ENCODE results near the gene TAC1.
"Not testable (repeated sequence)": the region's sequence is repeated elsewhere in the genome, so short reads cannot be mapped to it uniquely, and the experiment has no call there.

Gene TAC1

GRCh38 chr7:97748482-97748881 is 16.6 kb downstream of the TAC1 start:
- H3K36me3 ChIP-seq (ENCODE audit: control insufficient read depth, insufficient read depth, low read length): no peaks in the 10 kb centered on the region
- H3K27ac ChIP-seq (ENCODE audit: low read depth, low read length): no peak overlapping the region
- H3K9me3 ChIP-seq (ENCODE audit: control insufficient read depth, insufficient read depth, low read depth, low read length): no peaks in the 10 kb centered on the region
- H3K4me3 ChIP-seq (ENCODE audit: low read depth, low read length): no peak overlapping the region
- no peaks in the 10 kb centered on the region for H3K27me3 ChIP-seq (ENCODE audit: control insufficient read depth, insufficient read depth, low read length)
- H3K4me1 ChIP-seq (ENCODE audit: control insufficient read depth, insufficient read depth, low read length): no peaks in the 10 kb centered on the region
- H3K9ac ChIP-seq (ENCODE audit: low read length): no peak overlapping the region

GRCh38 chr7:97751566-97751965 is 19.7 kb downstream of the TAC1 start:
- Histone ChIP-seq H3K36me3 (ENCODE audit: control insufficient read depth, insufficient read depth, low read length) (no peaks in the 10 kb centered on the region), H3K9ac (ENCODE audit: low read length) (no peak overlapping the region), H3K9me3 (ENCODE audit: control insufficient read depth, insufficient read depth, low read depth, low read length) (no peaks in the 10 kb centered on the region), H3K27me3 (ENCODE audit: control insufficient read depth, insufficient read depth, low read length) (no peaks in the 10 kb centered on the region), H3K4me3 (ENCODE audit: low read depth, low read length) (no peak overlapping the region), H3K4me1 (ENCODE audit: control insufficient read depth, insufficient read depth, low read length) (no peaks in the 10 kb centered on the region), H3K27ac (ENCODE audit: low read depth, low read length) (no peak overlapping the region)

GRCh38 chr7:97752215-97752614 is 20.3 kb downstream of the TAC1 start:
- no peaks in the 10 kb centered on the region for H3K9me3 ChIP-seq (ENCODE audit: control insufficient read depth, insufficient read depth, low read depth, low read length)
- H3K27ac ChIP-seq (ENCODE audit: low read depth, low read length): no peak overlapping the region
- no peak overlapping the region for H3K4me3 ChIP-seq (ENCODE audit: low read depth, low read length)
- H3K36me3 ChIP-seq (ENCODE audit: control insufficient read depth, insufficient read depth, low read length): no peaks in the 10 kb centered on the region
- H3K9ac ChIP-seq (ENCODE audit: low read length): no peak overlapping the region
- no peaks in the 10 kb centered on the region for H3K4me1 ChIP-seq (ENCODE audit: control insufficient read depth, insufficient read depth, low read length)
- H3K27me3 ChIP-seq (ENCODE audit: control insufficient read depth, insufficient read depth, low read length): no peaks in the 10 kb centered on the region

- Histone ChIP-seq H3K4me1 (ENCODE audit: control insufficient read depth, insufficient read depth, low read length) (no peaks in the 10 kb centered on the region), H3K27ac (ENCODE audit: low read depth, low read length) (no peak overlapping the region), H3K36me3 (ENCODE audit: control insufficient read depth, insufficient read depth, low read length) (no peaks in the 10 kb centered on the region), H3K9me3 (ENCODE audit: control insufficient read depth, insufficient read depth, low read depth, low read length) (no peaks in the 10 kb centered on the region), H3K27me3 (ENCODE audit: control insufficient read depth, insufficient read depth, low read length) (no peaks in the 10 kb centered on the region), H3K9ac (ENCODE audit: low read length) (no peak overlapping the region), H3K4me3 (ENCODE audit: low read depth, low read length) (no peak overlapping the region)
Observed at GRCh38 chr7:97757824-97758223, 25.9 kb downstream of the TAC1 start.

- H3K36me3 ChIP-seq (ENCODE audit: control insufficient read depth, insufficient read depth, low read length): no peaks in the 10 kb centered on the region
- H3K27ac ChIP-seq (ENCODE audit: low read depth, low read length): no peak overlapping the region
- no peaks in the 10 kb centered on the region for H3K27me3 ChIP-seq (ENCODE audit: control insufficient read depth, insufficient read depth, low read length)
- no peak overlapping the region for H3K9ac ChIP-seq (ENCODE audit: low read length)
- no peaks in the 10 kb centered on the region for H3K9me3 ChIP-seq (ENCODE audit: control insufficient read depth, insufficient read depth, low read depth, low read length)
- H3K4me3 ChIP-seq (ENCODE audit: low read depth, low read length): no peak overlapping the region
- H3K4me1 ChIP-seq (ENCODE audit: control insufficient read depth, insufficient read depth, low read length): no peaks in the 10 kb centered on the region
Observed at GRCh38 chr7:97770850-97771249, 39.0 kb downstream of the TAC1 start.

GRCh38 chr7:97771576-97771975 is 39.7 kb downstream of the TAC1 start:
- no peaks in the 10 kb centered on the region for H3K36me3 ChIP-seq (ENCODE audit: control insufficient read depth, insufficient read depth, low read length)
- H3K27me3 ChIP-seq (ENCODE audit: control insufficient read depth, insufficient read depth, low read length): no peaks in the 10 kb centered on the region
- H3K27ac ChIP-seq (ENCODE audit: low read depth, low read length): no peak overlapping the region
- no peaks in the 10 kb centered on the region for H3K9me3 ChIP-seq (ENCODE audit: control insufficient read depth, insufficient read depth, low read depth, low read length)
- H3K4me1 ChIP-seq (ENCODE audit: control insufficient read depth, insufficient read depth, low read length): no peaks in the 10 kb centered on the region
- H3K9ac ChIP-seq (ENCODE audit: low read length): no peak overlapping the region
- H3K4me3 ChIP-seq (ENCODE audit: low read depth, low read length): no peak overlapping the region

- no peaks in the 10 kb centered on the region for H3K36me3 ChIP-seq (ENCODE audit: control insufficient read depth, insufficient read depth, low read length)
- no peak overlapping the region for H3K4me3 ChIP-seq (ENCODE audit: low read depth, low read length)
- H3K27ac ChIP-seq (ENCODE audit: low read depth, low read length): no peak overlapping the region
- H3K27me3 ChIP-seq (ENCODE audit: control insufficient read depth, insufficient read depth, low read length): no peaks in the 10 kb centered on the region
- H3K9me3 ChIP-seq (ENCODE audit: control insufficient read depth, insufficient read depth, low read depth, low read length): no peaks in the 10 kb centered on the region
- no peaks in the 10 kb centered on the region for H3K4me1 ChIP-seq (ENCODE audit: control insufficient read depth, insufficient read depth, low read length)
- H3K9ac ChIP-seq (ENCODE audit: low read length): no peak overlapping the region
Observed at GRCh38 chr7:97772045-97772901, 40.4 kb downstream of the TAC1 start.

- H3K4me3 ChIP-seq (ENCODE audit: low read depth, low read length); H3K27ac ChIP-seq (ENCODE audit: low read depth, low read length); H3K27me3 ChIP-seq (ENCODE audit: control insufficient read depth, insufficient read depth, low read length); H3K9ac ChIP-seq (ENCODE audit: low read length); H3K4me1 ChIP-seq (ENCODE audit: control insufficient read depth, insufficient read depth, low read length); H3K36me3 ChIP-seq (ENCODE audit: control insufficient read depth, insufficient read depth, low read length): not testable (repeated sequence)
- peaks cover 14% of the 10 kb centered on the region; the same call in 1 of the 2 replicates for H3K9me3 ChIP-seq (ENCODE audit: control insufficient read depth, insufficient read depth, low read depth, low read length)
Observed at GRCh38 chr7:97786398-97786797, 54.5 kb downstream of the TAC1 start.
